HepG2 (cell line): ENCODE results near the gene TACC2. TPM values are rescaled to one million over a fixed set of nuclear protein-coding genes. Genes with fewer than 3 reads are reported as not detected.

Source experiments
- ATAC-seq: fragments of 200-7000 bp; cut with Tn5 transposase; 3 replicates; pipeline ENCODE4 v1.9.1; 2020; ENCODE audit warnings: mild to moderate bottlenecking, moderate library complexity
- BruUV-seq: library from RNA; stranded (reverse); fragments of 400-500 nt; replicated peaks from 2 replicates; lab custom pipeline; 2021; lab: Mats Ljungman, UMichigan
- CTCF ChIA-PET: fragments of 300-600 bp; formaldehyde crosslinking; extraction: SDS; loops from one replicate; lab custom pipeline; 2021; ENCODE audit warnings: low total read pairs, inconsistent platforms, low intra/inter-chr PET ratio; lab: Yijun Ruan, JAX
- POLR2A ChIA-PET: fragments of 350-600 bp; sonication (Branson Sonifier 250); formaldehyde crosslinking; loops from one replicate; lab custom pipeline; 2020; ENCODE audit warnings: antibody characterized with exemption, inconsistent platforms; lab: Yijun Ruan, JAX
- DNase-seq: peaks from one replicate; pipeline ENCODE4 v3.0.0-alpha.2; 2015; ENCODE audit warnings: low spot score
- FAIRE-seq: peaks from 3 replicates; lab custom pipeline; 2011; peaks lifted over from hg19 to GRCh38; lab: Jason Lieb, UNC
- H2AFZ ChIP-seq: one replicate; pipeline ENCODE4 v1.6.1; 2011; ENCODE audit warnings: low read length, inconsistent platforms
- H3K27ac ChIP-seq: fragments of 300-600 bp; 3 replicates; pipeline ENCODE4 v1.8.0; 2011; ENCODE audit warnings: mixed run types, mild to moderate bottlenecking, mixed read lengths, low read length, inconsistent platforms; ENCODE audit not compliant: insufficient read depth; ENCODE audit errors: extremely low read length
- H3K27me3 ChIP-seq, 2 experiments: fragments of 200-600 bp in 1 of 2; 2 replicates in 1 of 2; 3 replicates in 1 of 2; pipeline versions ENCODE4 v1.6.0 to v1.8.0; 2011; ENCODE audit warnings: low read length in 2 of 2, mild to moderate bottlenecking in 2 of 2, moderate library complexity in 2 of 2, inconsistent platforms in 1 of 2; ENCODE audit not compliant: insufficient read depth in 2 of 2, control insufficient read depth in 1 of 2
- H3K36me3 ChIP-seq, 2 experiments: fragments of 200-600 bp in 1 of 2; replicated peaks in 1 of 2; 2 replicates in 1 of 2; 3 replicates in 1 of 2; pipeline versions ENCODE4 v1.5.1 to v1.8.0; 2011; ENCODE audit warnings: low read length in 2 of 2, inconsistent platforms in 1 of 2; ENCODE audit not compliant: insufficient read depth in 2 of 2, control insufficient read depth in 1 of 2
- H3K4me1 ChIP-seq: 2 replicates; pipeline ENCODE4 v1.5.1; 2012; ENCODE audit warnings: low read length, inconsistent platforms; ENCODE audit not compliant: insufficient read depth
- H3K4me2 ChIP-seq: 2 replicates; pipeline ENCODE4 v1.6.0; 2011; ENCODE audit warnings: low read depth, low read length, inconsistent platforms
- H3K4me3 ChIP-seq, 3 experiments: fragments of 200-600 bp in 1 of 3; sonication (generic), shearing (Covaris generic) in 1 of 3; replicated peaks in 1 of 3; 2 replicates each; pipeline ENCODE4 v1.5.1; 2011 to 2016; ENCODE audit warnings: low read length in 3 of 3, inconsistent platforms in 2 of 3, low read depth in 2 of 3, mild to moderate bottlenecking in 2 of 3, control low read depth in 1 of 3, mixed read lengths in 1 of 3; ENCODE audit not compliant: insufficient read depth in 1 of 3
- H3K79me2 ChIP-seq: one replicate; pipeline ENCODE4 v1.6.1; 2011; ENCODE audit warnings: low read length, inconsistent platforms; ENCODE audit not compliant: insufficient read depth
- H3K9ac ChIP-seq: 2 replicates; pipeline ENCODE4 v1.6.0; 2011; ENCODE audit warnings: mild to moderate bottlenecking, low read depth, low read length, inconsistent platforms; ENCODE audit not compliant: insufficient read depth
- H3K9me3 ChIP-seq: 2 replicates; pipeline ENCODE4 v1.5.1; 2012; ENCODE audit warnings: mild to moderate bottlenecking, low read length
- H4K20me1 ChIP-seq: 2 replicates; pipeline ENCODE4 v1.6.0; 2011; ENCODE audit warnings: inconsistent platforms, mild to moderate bottlenecking, low read length, moderate library complexity; ENCODE audit not compliant: insufficient read depth
- HNRNPL ChIP-seq: fragments of 200-400 bp; formaldehyde crosslinking; IDR thresholded peaks from 2 replicates; pipeline ENCODE4 v1.6.1; 2017; ENCODE audit warnings: mild to moderate bottlenecking, low read depth, low read length
- IRF2 ChIP-seq: IDR thresholded peaks from 2 replicates; pipeline ENCODE4 v1.6.1; 2018; ENCODE audit warnings: missing genetic modification reagents, missing compliant biosample characterization
- PHF5A ChIP-seq: IDR thresholded peaks from one replicate; pipeline ENCODE4 v1.6.1; 2018; ENCODE audit warnings: low read depth, missing genetic modification reagents; ENCODE audit not compliant: unreplicated experiment
- SMARCE1 ChIP-seq: fragments of 450-650 bp; IDR thresholded peaks from 2 replicates; pipeline ENCODE4 v1.6.1; 2017; ENCODE audit warnings: borderline replicate concordance
- SNRNP70 ChIP-seq: fragments of 200-400 bp; formaldehyde crosslinking; IDR thresholded peaks from 2 replicates; pipeline ENCODE4 v1.6.1; 2017; ENCODE audit warnings: mild to moderate bottlenecking, low read depth, low read length, moderate library complexity
- ZFP41 ChIP-seq: sonication (generic); formaldehyde crosslinking; IDR thresholded peaks from 2 replicates; pipeline ENCODE4 v1.4.0; 2020; ENCODE audit warnings: mild to moderate bottlenecking, missing genetic modification reagents, borderline replicate concordance
- ZNF20 ChIP-seq: sonication (generic); formaldehyde crosslinking; IDR thresholded peaks from 2 replicates; pipeline ENCODE4 v1.4.0; 2020; ENCODE audit warnings: mild to moderate bottlenecking, moderate library complexity, missing genetic modification reagents
- ZNF225 ChIP-seq: sonication (generic); formaldehyde crosslinking; IDR thresholded peaks from 2 replicates; pipeline ENCODE4 v1.4.0; 2020; ENCODE audit warnings: mild to moderate bottlenecking, missing genetic modification reagents
- ZNF235 ChIP-seq: sonication (generic); formaldehyde crosslinking; IDR thresholded peaks from 2 replicates; pipeline ENCODE4 v1.8.1; 2023; ENCODE audit warnings: mild to moderate bottlenecking, missing genetic modification reagents, borderline replicate concordance
- ZNF468 ChIP-seq: sonication (generic); formaldehyde crosslinking; IDR thresholded peaks from 2 replicates; pipeline ENCODE4 v1.8.0; 2022; ENCODE audit warnings: mild to moderate bottlenecking, moderate library complexity, missing genetic modification reagents
- ZNF552 ChIP-seq: sonication (generic); formaldehyde crosslinking; IDR thresholded peaks from 2 replicates; pipeline ENCODE4 v1.9.0; 2022; ENCODE audit warnings: missing genetic modification reagents, mild to moderate bottlenecking, borderline replicate concordance
- ZNF784 ChIP-seq: sonication (generic); formaldehyde crosslinking; IDR thresholded peaks from 2 replicates; pipeline ENCODE4 v1.5.1; 2020; ENCODE audit warnings: missing genetic modification reagents, mild to moderate bottlenecking, borderline replicate concordance
- WGBS: methylation state at CpG from one replicate; pipeline ENCODE4 v1.1.6; 2017; ENCODE audit warnings: low lambda C conversion rate; 5-methylcytosine and 5-hydroxymethylcytosine counted together
- in situ Hi-C: cut with HindIII; loops from 2 replicates; pipeline ENCODE4 v1.10.0; 2017; ENCODE audit warnings: low pct_unique_long_range_greater_than_20kb; ENCODE audit not compliant: extremely low pct_ligation_motif_present
- intact Hi-C: fragments of 100-400 bp; cut with micrococcal nuclease; formaldehyde crosslinking; loops from one replicate; pipeline ENCODE4 v1.10.0; 2022; ENCODE audit not compliant: unreplicated experiment
- polyA plus RNA-seq, 8 experiments: library from polyadenylated mRNA; depleted of rRNA in 3 of 8; stranded (reverse) in 7 of 8; unstranded in 1 of 8; fragments of >200 nt; fragmentation: Illumina TruSeq in 4 of 8; extraction: Trizol in 4 of 8; gene quantifications; 2 replicates each; pipeline versions ENCODE4 v1.2.1 to v1.2.3, GENCODE V29; 2011 to 2016; ENCODE audit warnings: low read depth in 4 of 8, missing spikeins in 1 of 8, mixed read lengths in 1 of 8; ENCODE audit not compliant: insufficient read depth in 1 of 8
- total RNA-seq, 5 experiments: library from RNA; depleted of rRNA; stranded (reverse); fragments of >200 nt; fragmentation: Illumina TruSeq; extraction: Trizol; gene quantifications; 2 replicates each; pipeline ENCODE4 v1.2.3, GENCODE V29; 2016; ENCODE audit warnings: low read depth in 1 of 5
- TF ChIP-seq, protein P1 (sequence below): sonication (generic); formaldehyde crosslinking; IDR thresholded peaks from 2 replicates; pipeline ENCODE4 v1.4.0; 2020; ENCODE audit warnings: missing genetic modification reagents, borderline replicate concordance
- TF ChIP-seq, protein P2 (sequence below): sonication (generic); formaldehyde crosslinking; IDR thresholded peaks from 2 replicates; pipeline ENCODE4 v1.4.0; 2020; ENCODE audit warnings: mild to moderate bottlenecking, missing genetic modification reagents
- TF ChIP-seq, protein P3 (sequence below): sonication (generic); formaldehyde crosslinking; IDR thresholded peaks from 2 replicates; pipeline ENCODE4 v1.4.0; 2020; ENCODE audit warnings: missing genetic modification reagents, mild to moderate bottlenecking, borderline replicate concordance

TACC2 gene
- total and polyA plus RNA-seq, 2 of the 13 experiments (the other 11 are each of a cell fraction or from before 2014, with no cell fraction given): 11.8 to 16.0 TPM

DNA sequence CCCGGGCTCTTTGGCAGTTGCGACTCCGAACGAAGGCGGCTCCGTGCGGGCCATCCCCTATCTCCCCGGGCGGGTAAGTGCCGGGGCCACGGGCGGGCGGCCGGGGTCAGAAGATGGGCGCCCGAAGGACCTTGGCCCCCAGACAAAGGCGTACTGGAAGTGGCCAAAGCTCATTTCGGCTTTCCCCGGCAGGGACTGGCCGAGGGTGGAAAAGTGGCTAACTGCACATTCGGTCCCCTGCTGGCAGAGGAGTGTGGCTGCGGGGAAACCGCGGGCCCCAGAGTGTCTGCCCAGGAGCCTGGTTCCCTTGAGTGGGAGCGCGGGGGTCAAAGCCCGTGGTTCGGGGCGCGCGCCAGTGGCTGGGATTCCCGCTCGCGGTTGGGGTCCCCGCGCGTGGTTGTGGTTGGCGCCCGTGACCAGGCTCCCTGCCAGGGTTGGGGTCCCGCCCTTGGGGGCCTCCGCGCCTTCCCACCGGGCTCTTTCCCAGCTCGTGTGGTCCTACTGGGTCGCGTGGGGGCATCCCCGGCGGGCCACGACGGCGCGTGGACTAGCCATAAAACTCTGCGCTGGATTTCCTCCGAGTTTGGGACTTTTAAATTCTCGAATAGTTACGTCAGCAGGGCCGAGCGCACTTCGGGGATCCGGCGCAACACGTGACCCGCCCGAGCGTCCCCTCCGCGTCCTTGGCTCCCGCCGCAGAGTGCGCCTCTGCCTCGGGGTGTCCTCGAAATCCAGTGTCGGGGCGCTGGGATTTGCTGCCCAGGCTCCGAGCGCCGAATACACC, 124.4 kb downstream of the TACC2 start:
- ChIA-PET POLR2A (interaction anchor here (0.7 to 2.9 kb wide), 21 partner anchors 9 to 186 kb away, joined by 3 to 38 read pairs (median 4); partner anchors contain the start of gene NSMCE4A), CTCF (interaction anchor here (2.1 to 2.7 kb wide), 2 partner anchors 60 to 61 kb away, joined by 6 to 17 read pairs; no protein-coding TSS in a partner anchor)
- Histone ChIP-seq H4K20me1 (peaks cover 3% of the 10 kb centered on the region; the same call in 1 of the 2 replicates), H3K79me2 (peaks cover 57% of the 10 kb centered on the region), H3K4me1 (peaks cover 42% of the 10 kb centered on the region), H3K4me3 (peak overlapping the region; percentile 70 to 88 (median 87)), H3K27ac (peak overlapping the region; percentile 95), H2AFZ (no peak overlapping the region), H3K9me3 (no peaks in the 10 kb centered on the region), H3K4me2 (peak overlapping the region; percentile 93), H3K27me3 (no peaks in the 10 kb centered on the region), H3K9ac (peak overlapping the region; percentile 94), H3K36me3 (no peaks in the 10 kb centered on the region)
- FAIRE-seq (no peak), ATAC-seq (peak; percentile 88), DNase-seq (peak; percentile 78)
- BruUV-seq: TSS peak; percentile 81
- intact Hi-C loops (loop anchor here (2.0 to 5.0 kb wide), 3 partner anchors 121 to 186 kb away; partner anchors contain the start of genes ATE1 and NSMCE4A), in situ Hi-C loops (loop anchor here (5.0 kb wide), 1 partner anchor 61 kb away; no protein-coding TSS in a partner anchor)
- 2% methylated on average over 23 of the region's 77 CpGs for WGBS
- TF ChIP-seq ZNF235 (CRISPR knock-in tag) (peak; percentile 86; the same call in 1 of the 2 replicates), ZNF468 (CRISPR knock-in tag) (no peak), ZNF20 (CRISPR knock-in tag) (peak; percentile 89; the same call in 1 of the 2 replicates), ZNF225 (CRISPR knock-in tag) (peak; percentile 88; the same call in 1 of the 2 replicates), PHF5A (peak; percentile 30), SNRNP70 (no peak), HNRNPL (0 out of 2 replicates have a peak, but pooled peaks have one; percentile 62), IRF2 (CRISPR knock-in tag) (no peak), ZNF552 (CRISPR knock-in tag) (peak; percentile 49; the same call in 1 of the 2 replicates), ZNF784 (CRISPR knock-in tag) (no peak), ZFP41 (CRISPR knock-in tag) (peak; percentile 3; the same call in 1 of the 2 replicates), SMARCE1 (no peak)
- TF ChIP-seq, protein P1, sequence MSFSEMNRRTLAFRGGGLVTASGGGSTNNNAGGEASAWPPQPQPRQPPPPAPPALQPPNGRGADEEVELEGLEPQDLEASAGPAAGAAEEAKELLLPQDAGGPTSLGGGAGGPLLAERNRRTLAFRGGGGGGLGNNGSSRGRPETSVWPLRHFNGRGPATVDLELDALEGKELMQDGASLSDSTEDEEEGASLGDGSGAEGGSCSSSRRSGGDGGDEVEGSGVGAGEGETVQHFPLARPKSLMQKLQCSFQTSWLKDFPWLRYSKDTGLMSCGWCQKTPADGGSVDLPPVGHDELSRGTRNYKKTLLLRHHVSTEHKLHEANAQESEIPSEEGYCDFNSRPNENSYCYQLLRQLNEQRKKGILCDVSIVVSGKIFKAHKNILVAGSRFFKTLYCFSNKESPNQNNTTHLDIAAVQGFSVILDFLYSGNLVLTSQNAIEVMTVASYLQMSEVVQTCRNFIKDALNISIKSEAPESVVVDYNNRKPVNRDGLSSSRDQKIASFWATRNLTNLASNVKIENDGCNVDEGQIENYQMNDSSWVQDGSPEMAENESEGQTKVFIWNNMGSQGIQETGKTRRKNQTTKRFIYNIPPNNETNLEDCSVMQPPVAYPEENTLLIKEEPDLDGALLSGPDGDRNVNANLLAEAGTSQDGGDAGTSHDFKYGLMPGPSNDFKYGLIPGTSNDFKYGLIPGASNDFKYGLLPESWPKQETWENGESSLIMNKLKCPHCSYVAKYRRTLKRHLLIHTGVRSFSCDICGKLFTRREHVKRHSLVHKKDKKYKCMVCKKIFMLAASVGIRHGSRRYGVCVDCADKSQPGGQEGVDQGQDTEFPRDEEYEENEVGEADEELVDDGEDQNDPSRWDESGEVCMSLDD (CRISPR knock-in tag): peak; percentile 88
- TF ChIP-seq, protein P2, sequence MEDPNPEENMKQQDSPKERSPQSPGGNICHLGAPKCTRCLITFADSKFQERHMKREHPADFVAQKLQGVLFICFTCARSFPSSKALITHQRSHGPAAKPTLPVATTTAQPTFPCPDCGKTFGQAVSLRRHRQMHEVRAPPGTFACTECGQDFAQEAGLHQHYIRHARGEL: 0 out of 2 replicates have a peak, but pooled peaks have one; percentile 62
- TF ChIP-seq, protein P3, sequence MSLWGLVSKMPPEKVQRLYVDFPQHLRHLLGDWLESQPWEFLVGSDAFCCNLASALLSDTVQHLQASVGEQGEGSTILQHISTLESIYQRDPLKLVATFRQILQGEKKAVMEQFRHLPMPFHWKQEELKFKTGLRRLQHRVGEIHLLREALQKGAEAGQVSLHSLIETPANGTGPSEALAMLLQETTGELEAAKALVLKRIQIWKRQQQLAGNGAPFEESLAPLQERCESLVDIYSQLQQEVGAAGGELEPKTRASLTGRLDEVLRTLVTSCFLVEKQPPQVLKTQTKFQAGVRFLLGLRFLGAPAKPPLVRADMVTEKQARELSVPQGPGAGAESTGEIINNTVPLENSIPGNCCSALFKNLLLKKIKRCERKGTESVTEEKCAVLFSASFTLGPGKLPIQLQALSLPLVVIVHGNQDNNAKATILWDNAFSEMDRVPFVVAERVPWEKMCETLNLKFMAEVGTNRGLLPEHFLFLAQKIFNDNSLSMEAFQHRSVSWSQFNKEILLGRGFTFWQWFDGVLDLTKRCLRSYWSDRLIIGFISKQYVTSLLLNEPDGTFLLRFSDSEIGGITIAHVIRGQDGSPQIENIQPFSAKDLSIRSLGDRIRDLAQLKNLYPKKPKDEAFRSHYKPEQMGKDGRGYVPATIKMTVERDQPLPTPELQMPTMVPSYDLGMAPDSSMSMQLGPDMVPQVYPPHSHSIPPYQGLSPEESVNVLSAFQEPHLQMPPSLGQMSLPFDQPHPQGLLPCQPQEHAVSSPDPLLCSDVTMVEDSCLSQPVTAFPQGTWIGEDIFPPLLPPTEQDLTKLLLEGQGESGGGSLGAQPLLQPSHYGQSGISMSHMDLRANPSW: peak; percentile 59; the same call in 1 of the 2 replicates
